HepG2 (cell line): ENCODE measurements around the gene UBTD2. TPM values are rescaled to one million over a fixed set of nuclear protein-coding genes. Genes with fewer than 3 reads are reported as not detected.

ENCODE experiments used
- ATF7-NPFF ChIP-seq: sonication (generic); formaldehyde crosslinking; IDR thresholded peaks from 2 replicates; pipeline ENCODE4 v1.8.1; 2023; ENCODE audit warnings: mild to moderate bottlenecking, low read depth, missing genetic modification reagents, moderate library complexity
- CC2D1A ChIP-seq: sonication (generic); formaldehyde crosslinking; IDR thresholded peaks from 2 replicates; pipeline ENCODE4 v1.8.1; 2023; ENCODE audit warnings: mild to moderate bottlenecking, missing genetic modification reagents
- EEA1 ChIP-seq: sonication (generic); formaldehyde crosslinking; IDR thresholded peaks from 2 replicates; pipeline ENCODE4 v1.5.1; 2020; ENCODE audit warnings: mild to moderate bottlenecking, missing genetic modification reagents, borderline replicate concordance
- HMGA1 ChIP-seq: sonication (generic); formaldehyde crosslinking; conservative IDR thresholded peaks from 2 replicates; pipeline ENCODE4 v1.4.0; 2020; ENCODE audit warnings: missing genetic modification reagents
- MEIS2 ChIP-seq: sonication (generic); formaldehyde crosslinking; IDR thresholded peaks from 2 replicates; pipeline ENCODE4 v1.9.0; 2021; ENCODE audit warnings: mild to moderate bottlenecking, missing genetic modification reagents
- POLR2AphosphoS5 ChIP-seq: IDR thresholded peaks from 2 replicates; pipeline ENCODE4 v1.6.1; 2012; ENCODE audit warnings: low read depth, low read length
- RAD21 ChIP-seq: fragments of 450-650 bp; formaldehyde crosslinking; IDR thresholded peaks from 2 replicates; pipeline ENCODE4 v1.5.0; 2020; ENCODE audit warnings: mild to moderate bottlenecking
- RFX1 ChIP-seq: fragments of 450-650 bp; IDR thresholded peaks from 2 replicates; pipeline ENCODE4 v1.6.1; 2017
- STAG1 ChIP-seq: sonication (generic); formaldehyde crosslinking; IDR thresholded peaks from 2 replicates; pipeline ENCODE4 v1.4.0; 2020; ENCODE audit warnings: missing genetic modification reagents
- ZC3H4 ChIP-seq: sonication (generic); formaldehyde crosslinking; IDR thresholded peaks from 2 replicates; pipeline ENCODE4 v1.4.0; 2020; ENCODE audit warnings: missing genetic modification reagents, borderline replicate concordance
- ZNF17 ChIP-seq: sonication (generic); formaldehyde crosslinking; IDR thresholded peaks from 2 replicates; pipeline ENCODE4 v1.5.0; 2020; ENCODE audit warnings: mild to moderate bottlenecking, missing genetic modification reagents
- ZNF335 ChIP-seq: sonication (generic); formaldehyde crosslinking; IDR thresholded peaks from 2 replicates; pipeline ENCODE4 v1.4.0; 2020; ENCODE audit warnings: missing genetic modification reagents
- ZNF34 ChIP-seq: sonication (generic); formaldehyde crosslinking; IDR thresholded peaks from 2 replicates; pipeline ENCODE4 v1.4.0; 2020; ENCODE audit warnings: mild to moderate bottlenecking, missing genetic modification reagents, borderline replicate concordance
- ZNF567 ChIP-seq: sonication (generic); formaldehyde crosslinking; IDR thresholded peaks from 2 replicates; pipeline ENCODE4 v1.8.1; 2023; ENCODE audit warnings: mild to moderate bottlenecking, missing genetic modification reagents, borderline replicate concordance
- ZNF777 ChIP-seq: sonication (generic); formaldehyde crosslinking; IDR thresholded peaks from 2 replicates; pipeline ENCODE4 v1.4.0; 2020; ENCODE audit warnings: missing genetic modification reagents
- ZNF83 ChIP-seq: sonication (generic); formaldehyde crosslinking; IDR thresholded peaks from 2 replicates; pipeline ENCODE4 v1.4.0; 2020; ENCODE audit warnings: missing genetic modification reagents, mild to moderate bottlenecking, borderline replicate concordance
- polyA plus RNA-seq, 8 experiments: library from polyadenylated mRNA; depleted of rRNA in 3 of 8; stranded (reverse) in 7 of 8; unstranded in 1 of 8; fragments of >200 nt; fragmentation: Illumina TruSeq in 4 of 8; extraction: Trizol in 4 of 8; gene quantifications; 2 replicates each; pipeline versions ENCODE4 v1.2.1 to v1.2.3, GENCODE V29; 2011 to 2016; ENCODE audit warnings: low read depth in 4 of 8, missing spikeins in 1 of 8, mixed read lengths in 1 of 8; ENCODE audit not compliant: insufficient read depth in 1 of 8
- total RNA-seq, 5 experiments: library from RNA; depleted of rRNA; stranded (reverse); fragments of >200 nt; fragmentation: Illumina TruSeq; extraction: Trizol; gene quantifications; 2 replicates each; pipeline ENCODE4 v1.2.3, GENCODE V29; 2016; ENCODE audit warnings: low read depth in 1 of 5
- TF ChIP-seq, protein P1 (sequence below): sonication (generic); formaldehyde crosslinking; conservative IDR thresholded peaks from 2 replicates; pipeline ENCODE4 v1.4.0; 2020; ENCODE audit warnings: missing genetic modification reagents
- TF ChIP-seq, protein P2 (sequence below): sonication (generic); formaldehyde crosslinking; IDR thresholded peaks from 2 replicates; pipeline ENCODE4 v1.5.1; 2020; ENCODE audit warnings: mild to moderate bottlenecking, missing genetic modification reagents
- TF ChIP-seq, protein P3 (sequence below): sonication (generic); formaldehyde crosslinking; IDR thresholded peaks from 2 replicates; pipeline ENCODE4 v1.8.0; 2023; ENCODE audit warnings: mild to moderate bottlenecking, missing genetic modification reagents

UBTD2 gene
- total and polyA plus RNA-seq, 2 of the 13 experiments (the other 11 are each of a cell fraction or from before 2014, with no cell fraction given), result 15.2 to 24.1 TPM

DNA sequence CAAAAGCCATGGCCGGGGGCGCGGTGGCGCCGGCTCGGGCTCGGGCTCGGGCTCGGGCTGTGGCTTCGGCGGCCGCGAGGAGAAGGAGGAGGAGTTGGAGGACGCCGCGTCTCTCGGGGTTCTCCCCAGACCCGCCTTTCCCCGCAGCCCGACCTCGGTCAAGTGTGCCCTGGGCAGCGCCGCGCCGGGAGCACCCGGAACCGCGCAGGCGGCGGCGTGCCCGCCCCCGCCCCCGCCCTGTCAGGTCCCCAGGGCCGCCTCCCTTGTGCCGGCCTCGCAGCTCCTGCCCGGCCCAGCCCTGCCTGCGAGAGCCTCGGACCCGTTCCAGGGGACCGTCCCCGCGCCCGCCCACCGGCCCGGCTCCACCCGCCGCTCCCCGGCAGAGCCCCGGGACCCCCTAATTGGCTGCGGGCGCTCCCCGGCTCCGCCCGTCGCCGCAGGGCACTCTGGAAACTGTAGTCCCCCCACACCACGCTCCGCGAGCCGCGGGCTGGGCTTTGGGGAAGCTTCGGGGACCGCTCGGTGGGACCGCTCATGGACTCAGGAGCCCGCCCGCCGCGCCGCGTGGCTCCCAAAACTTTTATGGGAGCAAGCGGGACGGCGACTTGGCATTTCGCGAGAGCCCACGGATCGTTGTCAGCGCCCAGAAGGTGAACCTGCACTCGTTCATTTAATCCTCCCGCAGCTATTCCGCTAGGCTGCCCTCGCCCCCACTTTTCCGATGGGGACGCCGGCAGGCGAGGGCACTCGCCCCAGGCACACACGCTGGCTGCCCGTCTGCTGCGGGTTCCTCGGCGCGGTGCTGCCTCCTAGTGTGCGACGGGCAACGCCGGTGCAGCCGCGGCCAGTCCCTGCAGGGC, 95.3 kb downstream of the UBTD2 start, which contains the start of gene STK10 (continued):
- TF ChIP-seq STAG1 (CRISPR knock-in tag), result peak; percentile 98
- TF ChIP-seq EEA1, result no peak; the same call in 1 of the 2 replicates
- no peak for TF ChIP-seq ZC3H4 (CRISPR knock-in tag)
- no peak for TF ChIP-seq RFX1
- TF ChIP-seq ZNF83, result no peak; the same call in 1 of the 2 replicates
- TF ChIP-seq RAD21 (CRISPR knock-in tag), result peak; percentile 99
- no peak for TF ChIP-seq CC2D1A (CRISPR knock-in tag)
- no peak for TF ChIP-seq HMGA1 (CRISPR knock-in tag)
- no peak; the same call in 1 of the 2 replicates for TF ChIP-seq ATF7-NPFF (CRISPR knock-in tag)
- TF ChIP-seq, protein P1, sequence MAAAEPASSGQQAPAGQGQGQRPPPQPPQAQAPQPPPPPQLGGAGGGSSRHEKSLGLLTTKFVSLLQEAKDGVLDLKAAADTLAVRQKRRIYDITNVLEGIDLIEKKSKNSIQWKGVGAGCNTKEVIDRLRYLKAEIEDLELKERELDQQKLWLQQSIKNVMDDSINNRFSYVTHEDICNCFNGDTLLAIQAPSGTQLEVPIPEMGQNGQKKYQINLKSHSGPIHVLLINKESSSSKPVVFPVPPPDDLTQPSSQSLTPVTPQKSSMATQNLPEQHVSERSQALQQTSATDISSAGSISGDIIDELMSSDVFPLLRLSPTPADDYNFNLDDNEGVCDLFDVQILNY (CRISPR knock-in tag), result no peak
- TF ChIP-seq ZNF335, result peak; percentile 50; the same call in 1 of the 2 replicates
- no peak for TF ChIP-seq ZNF34
- TF ChIP-seq ZNF777, result peak; percentile 92
- TF ChIP-seq POLR2AphosphoS5, result no peak
- TF ChIP-seq ZNF17 (CRISPR knock-in tag), result no peak
- TF ChIP-seq, protein P2, sequence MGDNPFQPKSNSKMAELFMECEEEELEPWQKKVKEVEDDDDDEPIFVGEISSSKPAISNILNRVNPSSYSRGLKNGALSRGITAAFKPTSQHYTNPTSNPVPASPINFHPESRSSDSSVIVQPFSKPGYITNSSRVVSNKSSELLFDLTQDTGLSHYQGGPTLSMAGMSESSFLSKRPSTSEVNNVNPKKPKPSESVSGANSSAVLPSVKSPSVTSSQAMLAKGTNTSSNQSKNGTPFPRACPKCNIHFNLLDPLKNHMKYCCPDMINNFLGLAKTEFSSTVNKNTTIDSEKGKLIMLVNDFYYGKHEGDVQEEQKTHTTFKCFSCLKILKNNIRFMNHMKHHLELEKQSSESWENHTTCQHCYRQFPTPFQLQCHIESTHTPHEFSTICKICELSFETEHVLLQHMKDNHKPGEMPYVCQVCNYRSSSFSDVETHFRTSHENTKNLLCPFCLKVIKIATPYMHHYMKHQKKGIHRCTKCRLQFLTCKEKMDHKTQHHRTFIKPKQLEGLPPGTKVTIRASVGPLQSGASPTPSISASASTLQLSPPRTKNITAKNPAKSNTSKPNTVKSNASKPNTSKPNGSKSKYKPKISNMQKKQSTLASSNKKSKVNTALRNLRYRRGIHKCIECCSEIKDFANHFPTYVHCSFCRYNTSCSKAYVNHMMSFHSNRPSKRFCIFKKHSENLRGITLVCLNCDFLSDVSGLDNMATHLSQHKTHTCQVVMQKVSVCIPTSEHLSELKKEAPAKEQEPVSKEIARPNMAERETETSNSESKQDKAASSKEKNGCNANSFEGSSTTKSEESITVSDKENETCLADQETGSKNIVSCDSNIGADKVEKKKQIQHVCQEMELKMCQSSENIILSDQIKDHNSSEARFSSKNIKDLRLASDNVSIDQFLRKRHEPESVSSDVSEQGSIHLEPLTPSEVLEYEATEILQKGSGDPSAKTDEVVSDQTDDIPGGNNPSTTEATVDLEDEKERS (CRISPR knock-in tag), result 0 out of 2 replicates have a peak, but pooled peaks have one; percentile 38
- TF ChIP-seq, protein P3, sequence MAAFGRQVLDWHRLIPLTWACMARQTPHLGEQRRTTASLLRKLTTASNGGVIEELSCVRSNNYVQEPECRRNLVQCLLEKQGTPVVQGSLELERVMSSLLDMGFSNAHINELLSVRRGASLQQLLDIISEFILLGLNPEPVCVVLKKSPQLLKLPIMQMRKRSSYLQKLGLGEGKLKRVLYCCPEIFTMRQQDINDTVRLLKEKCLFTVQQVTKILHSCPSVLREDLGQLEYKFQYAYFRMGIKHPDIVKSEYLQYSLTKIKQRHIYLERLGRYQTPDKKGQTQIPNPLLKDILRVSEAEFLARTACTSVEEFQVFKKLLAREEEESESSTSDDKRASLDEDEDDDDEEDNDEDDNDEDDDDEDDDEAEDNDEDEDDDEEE, result 0 out of 2 replicates have a peak, but pooled peaks have one; percentile 61
- peak; percentile 50; the same call in 1 of the 2 replicates for TF ChIP-seq ZNF567
- TF ChIP-seq MEIS2 (CRISPR knock-in tag), result no peak; the same call in 1 of the 2 replicates
